Ovary (tissue), 3 donors: Measurements from ENCODE around the gene PDE1A.

Experiments
- CTCF ChIP-seq, 3 donors: fragments of 450-650 bp in 2 of 3; fragments of 200-600 bp in 1 of 3; IDR thresholded peaks; one replicate each; pipeline versions ENCODE4 v1.5.1 to v1.8.0; 2016 to 2022; ENCODE audit warnings: antibody characterized with exemption in 3 of 3, mild to moderate bottlenecking in 1 of 3
- EP300 ChIP-seq: sonication (generic); formaldehyde crosslinking; IDR thresholded peaks from one replicate; pipeline ENCODE4 v1.6.1; 2017; ENCODE audit warnings: antibody characterized with exemption
- POLR2A ChIP-seq: fragments of 450-650 bp; IDR thresholded peaks from one replicate; pipeline ENCODE4 v1.6.1; 2017; ENCODE audit warnings: antibody characterized with exemption, mild to moderate bottlenecking, moderate library complexity
- donor health status: DM: no; HTN: no; CAD: no.

- TF ChIP-seq CTCF (IDR thresholded peaks at IDR 0.05) (no peak), POLR2A (no peak), EP300 (no peak)
Measured at GRCh38 chr2:182432051-182432450, 5.2 kb upstream of the PDE1A start.
